ENCODE data around the gene WDR38. TPM values are rescaled to one million over a fixed set of nuclear protein-coding genes. Genes with fewer than 3 reads are reported as not detected.

The WDR38 gene
- total and polyA plus RNA-seq, 4 donors: not detected

GRCh38 chr9:124899845-124900244, 46.6 kb downstream of the WDR38 start:
- no peak for TF ChIP-seq EGR1 (IDR thresholded peaks at IDR 0.05; ENCODE audit: low read depth in 2 of 2)
- no peak for DNase-seq (ENCODE audit: low spot score)

GRCh38 chr9:124906966-124907365, 53.7 kb downstream of the WDR38 start:
- TF ChIP-seq ZBTB33 (IDR thresholded peaks at IDR 0.05) (no peak), EGR1 (IDR thresholded peaks at IDR 0.05; ENCODE audit: low read depth in 2 of 2) (no peak), REST (IDR thresholded peaks at IDR 0.05) (no peak), HNF4G (IDR thresholded peaks at IDR 0.05) (no peak), CTCF (IDR thresholded peaks at IDR 0.05; ENCODE audit: low read depth, low read length, missing input control) (no peak), RAD21 (IDR thresholded peaks at IDR 0.05) (no peak), FOXA2 (IDR thresholded peaks at IDR 0.05) (no peak), HNF4A (conservative IDR thresholded peaks at IDR 0.05) (no peak), MAX (IDR thresholded peaks at IDR 0.05) (no peak), FOXA1 (IDR thresholded peaks at IDR 0.05) (no peak), GABPA (IDR thresholded peaks at IDR 0.05 in 1 of 2, conservative IDR thresholded peaks at IDR 0.05 in 1 of 2) (no peak), SP1 (IDR thresholded peaks at IDR 0.05) (no peak), RXRA (IDR thresholded peaks at IDR 0.05) (no peak), ATF3 (IDR thresholded peaks at IDR 0.05) (no peak), TAF1 (conservative IDR thresholded peaks at IDR 0.05) (no peak)
- Histone ChIP-seq H3K9ac (ENCODE audit: low read depth in 1 of 2, low read length in 2 of 2) (no peak overlapping the region), H3K27me3 (ENCODE audit: control insufficient read depth in 4 of 4, insufficient read depth in 4 of 4, low read length in 3 of 4) (no peaks in the 10 kb centered on the region), H3K27ac (ENCODE audit: low read depth in 1 of 2, low read length in 2 of 2) (no peak overlapping the region), H3K4me1 (ENCODE audit: control insufficient read depth in 4 of 4, insufficient read depth in 4 of 4, low read length in 3 of 4) (no peaks in the 10 kb centered on the region), H3K9me3 (ENCODE audit: control insufficient read depth in 4 of 4, low read length in 3 of 4) (no peaks in the 10 kb centered on the region), H3K36me3 (ENCODE audit: control insufficient read depth in 4 of 4, insufficient read depth in 3 of 4, low read depth in 1 of 4, low read length in 3 of 4) (peaks cover 8 to 38% (median 30%) of the 10 kb centered on the region in 4 donors), H3K4me3 (ENCODE audit: low read depth in 1 of 3, low read length in 3 of 3) (no peak overlapping the region)
- DNase-seq (ENCODE audit: low spot score): no peak
- 78% methylated on average over 1 of the region's 1 CpG for WGBS

More at GRCh38 chr9:124899845-124900244, 46.6 kb downstream of the WDR38 start:
- H3K9ac ChIP-seq (ENCODE audit: low read depth in 1 of 2, low read length in 2 of 2): no peak overlapping the region
- no peaks in the 10 kb centered on the region for H3K4me1 ChIP-seq (ENCODE audit: control insufficient read depth in 4 of 4, insufficient read depth in 4 of 4, low read length in 3 of 4)
- peaks cover 11 to 36% (median 24%) of the 10 kb centered on the region in 4 donors for H3K36me3 ChIP-seq (ENCODE audit: control insufficient read depth in 4 of 4, insufficient read depth in 3 of 4, low read depth in 1 of 4, low read length in 3 of 4)
- H3K27ac ChIP-seq (ENCODE audit: low read depth in 1 of 2, low read length in 2 of 2): no peak overlapping the region
- no peaks in the 10 kb centered on the region for H3K9me3 ChIP-seq (ENCODE audit: control insufficient read depth in 4 of 4, low read length in 3 of 4)
- WGBS: 96% methylated on average over 9 of the region's 9 CpGs
- no peak overlapping the region for H3K4me3 ChIP-seq (ENCODE audit: low read depth in 1 of 3, low read length in 3 of 3)
- H3K27me3 ChIP-seq (ENCODE audit: control insufficient read depth in 4 of 4, insufficient read depth in 4 of 4, low read length in 3 of 4): no peaks in the 10 kb centered on the region

Small RNA genes within 50 kb of the gene (small RNA-seq; reads per million reads assigned to genes)
- not detected for gene RNU4-82P

Other genes starting within 250 kb of the WDR38 start
- gene NR6A1, start 82.1 kb upstream of the WDR38 start, total RNA-seq: 1 to 10 TPM; 2.8 to 6.1 TPM
- gene NR6A1, start 82.1 kb upstream of the WDR38 start, polyA plus RNA-seq: 1 to 10 TPM in 1 of 2 donors, under 1 TPM in 1; 0.72 to 1.3 TPM
- gene OLFML2A, start 76.3 kb upstream of the WDR38 start, total RNA-seq: 1 to 10 TPM in 1 of 2 donors, under 1 TPM in 1; 0.56 to 1.1 TPM
- gene OLFML2A, start 76.3 kb upstream of the WDR38 start, polyA plus RNA-seq: under 1 TPM; 0.15 to 0.50 TPM
- gene RPL35, start 8.5 kb downstream of the WDR38 start, total RNA-seq: 100 to 1,000 TPM; 623 to 747 TPM
- gene RPL35, start 8.5 kb downstream of the WDR38 start, polyA plus RNA-seq: 1,000 to 10,000 TPM in 1 of 2 donors, 100 to 1,000 TPM in 1; 659 to 1,101 TPM
- gene ARPC5L, start 8.7 kb downstream of the WDR38 start, total RNA-seq: 10 to 100 TPM in 1 of 2 donors, 1 to 10 TPM in 1; 9.3 to 10.6 TPM
- 10 to 100 TPM; 25.0 to 31.2 TPM for gene ARPC5L, start 8.7 kb downstream of the WDR38 start, polyA plus RNA-seq
- gene GOLGA1, start 87.6 kb downstream of the WDR38 start, total RNA-seq: 10 to 100 TPM in 1 of 2 donors, 1 to 10 TPM in 1; 7.1 to 17.6 TPM
- gene GOLGA1, start 87.6 kb downstream of the WDR38 start, polyA plus RNA-seq: 10 to 100 TPM in 1 of 2 donors, 1 to 10 TPM in 1; 5.9 to 10.7 TPM

All from liver (tissue), 10 donors.